Stimulated activated CD8-positive, alpha-beta memory T cell treated with anti-CD3 and anti-CD28 coated beads, Interleukin-4, amount 100 ng/mL, for 1 hour (primary cell): ENCODE data around the gene SLC22A16.

Source experiments
- DNase-seq, 2 donors: peaks; one replicate each; pipeline ENCODE4 v3.0.0-alpha.2; 2020; ENCODE audit warnings: low read depth in 2 of 2, low spot score in 1 of 2

SLC22A16 gene

DNA sequence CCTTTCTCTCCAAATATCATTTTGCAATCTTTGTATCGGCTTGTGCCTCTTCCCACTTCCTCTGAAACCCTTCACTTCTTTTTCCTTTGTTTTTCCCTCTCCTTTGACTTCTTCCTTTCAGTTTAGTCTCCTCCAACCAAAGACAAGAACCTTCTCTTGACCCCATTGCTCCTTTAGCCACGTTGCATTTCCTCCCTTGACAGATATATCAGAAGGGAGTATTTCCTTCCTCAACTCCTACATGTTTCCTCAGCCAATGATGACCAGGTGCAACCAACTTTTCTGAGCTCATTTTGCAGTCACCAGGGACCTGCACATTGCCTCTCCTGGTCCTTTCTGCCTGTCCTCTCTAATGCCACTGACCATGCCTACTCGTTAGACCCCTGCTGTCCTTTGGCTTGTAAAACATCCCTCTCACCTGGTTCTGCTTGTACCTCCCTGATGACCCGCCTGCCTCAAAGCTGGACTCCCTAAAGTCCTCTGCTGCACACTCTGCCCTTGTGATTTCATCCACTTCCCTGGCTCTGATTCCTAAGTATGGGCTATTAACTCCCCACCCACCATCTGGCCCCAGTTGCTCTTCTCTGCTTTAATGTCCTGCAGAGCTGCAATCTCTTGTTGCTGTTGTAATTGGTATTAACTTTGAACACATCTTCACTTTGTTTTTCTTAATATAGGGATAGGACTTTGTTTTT is 27.4 kb downstream of the SLC22A16 start:
- DNase-seq: no peak

DNA sequence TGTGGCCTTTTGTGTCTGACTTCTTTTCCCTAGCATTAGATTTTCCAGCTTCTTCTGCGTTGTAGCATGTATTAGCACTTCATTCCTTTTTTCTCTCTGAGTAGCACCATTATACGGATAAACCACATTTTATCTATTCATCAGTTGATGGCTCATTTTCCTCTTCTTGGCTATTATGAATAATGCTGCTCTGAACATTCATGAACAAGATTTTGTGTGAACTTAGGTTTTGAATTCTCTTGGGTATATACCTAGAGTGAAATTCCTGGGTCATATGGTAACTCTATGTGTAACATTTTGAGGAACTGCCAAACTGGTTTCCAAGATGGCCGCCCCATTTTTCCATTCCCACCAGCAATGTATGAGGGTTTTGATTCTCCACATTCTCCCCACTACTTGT is 28.7 kb downstream of the SLC22A16 start:
- no peak for DNase-seq

DNA sequence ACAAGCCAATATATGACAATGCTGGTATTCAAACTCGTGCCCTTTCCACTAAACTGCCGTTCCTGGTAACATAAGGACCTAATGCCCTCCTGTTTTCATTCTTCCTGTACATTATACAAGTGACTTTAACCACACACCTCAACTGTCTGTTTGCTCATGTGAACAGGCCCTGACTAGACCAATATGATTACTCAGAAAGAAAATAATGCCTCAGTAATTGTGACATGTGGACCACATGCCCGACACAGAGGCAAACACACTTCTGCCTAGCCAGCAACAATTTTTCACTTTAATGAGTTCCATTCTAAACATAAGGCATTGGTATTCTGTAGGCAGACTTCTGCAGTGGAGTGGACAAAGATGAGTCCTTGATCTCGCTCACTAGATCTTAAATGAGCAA is 30.0 kb downstream of the SLC22A16 start:
- DNase-seq: no peak

DNA sequence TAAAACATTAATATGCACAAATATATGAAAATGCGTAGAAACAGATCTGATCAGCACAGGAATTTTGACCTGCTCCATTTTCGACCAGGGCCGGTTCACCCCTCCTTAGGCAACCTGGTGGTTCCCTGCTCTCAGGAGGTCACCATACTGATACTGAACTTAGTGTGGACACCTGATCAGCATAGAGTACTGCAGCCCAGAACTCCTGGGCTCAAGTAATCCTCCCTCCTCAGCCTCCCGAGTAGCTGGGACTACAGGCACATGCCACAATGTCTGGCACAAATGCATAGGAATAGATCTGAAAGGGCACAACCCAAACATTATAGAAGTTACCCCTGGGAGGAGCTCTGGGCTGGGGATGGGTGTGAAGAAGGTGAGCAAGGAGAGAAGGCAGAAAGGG is 36.4 kb downstream of the SLC22A16 start:
- no peak for DNase-seq

DNA sequence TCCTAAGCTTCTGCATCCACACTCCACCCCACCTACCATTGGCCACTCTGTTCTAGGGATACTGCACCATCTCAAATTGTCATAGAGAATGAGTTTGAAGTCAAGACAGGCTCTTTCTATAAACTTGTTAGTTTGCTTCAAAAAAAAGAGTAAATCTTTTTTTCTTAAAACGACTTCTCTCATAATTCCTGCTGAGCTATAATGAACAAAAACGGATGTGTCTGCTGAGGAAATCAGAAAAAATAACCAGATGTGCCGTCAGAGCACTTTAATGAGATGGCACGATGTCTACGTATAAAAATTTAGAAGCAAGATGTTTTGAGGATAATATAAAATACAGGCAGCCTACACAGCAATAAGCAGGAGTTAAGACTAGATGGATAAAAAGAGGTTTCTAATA is 37.1 kb downstream of the SLC22A16 start:
- no peak for DNase-seq

DNA sequence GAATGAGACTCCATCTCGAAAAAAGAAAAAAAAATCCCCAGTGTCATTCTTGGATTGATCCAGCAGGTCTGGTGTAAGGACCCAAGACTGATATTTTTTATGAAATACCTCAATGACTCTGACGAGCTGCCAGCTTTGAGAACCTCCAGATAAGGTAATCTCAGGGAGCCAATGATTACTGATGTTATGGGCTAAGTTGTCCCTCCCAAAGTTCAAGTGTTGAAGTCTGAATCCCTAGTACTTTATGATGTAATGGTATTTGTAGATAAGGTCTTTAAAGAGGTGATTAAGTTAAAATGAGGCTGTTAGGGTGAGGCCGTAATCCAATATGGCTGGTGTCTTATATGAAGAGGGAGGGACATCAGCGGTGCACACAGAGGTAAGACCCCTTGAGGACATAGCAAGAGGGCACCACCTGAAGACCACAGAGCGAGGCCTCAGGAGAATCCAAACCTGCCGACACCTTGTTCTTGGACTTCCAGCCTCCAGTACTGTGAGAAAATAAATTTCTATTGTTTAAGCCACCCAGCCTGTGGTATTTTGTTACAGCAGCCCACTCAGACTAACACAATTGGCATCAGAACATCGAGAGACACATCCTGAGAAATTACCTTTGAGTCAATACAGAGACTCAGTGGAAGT is 41.3 kb downstream of the SLC22A16 start:
- DNase-seq: no peak

DNA sequence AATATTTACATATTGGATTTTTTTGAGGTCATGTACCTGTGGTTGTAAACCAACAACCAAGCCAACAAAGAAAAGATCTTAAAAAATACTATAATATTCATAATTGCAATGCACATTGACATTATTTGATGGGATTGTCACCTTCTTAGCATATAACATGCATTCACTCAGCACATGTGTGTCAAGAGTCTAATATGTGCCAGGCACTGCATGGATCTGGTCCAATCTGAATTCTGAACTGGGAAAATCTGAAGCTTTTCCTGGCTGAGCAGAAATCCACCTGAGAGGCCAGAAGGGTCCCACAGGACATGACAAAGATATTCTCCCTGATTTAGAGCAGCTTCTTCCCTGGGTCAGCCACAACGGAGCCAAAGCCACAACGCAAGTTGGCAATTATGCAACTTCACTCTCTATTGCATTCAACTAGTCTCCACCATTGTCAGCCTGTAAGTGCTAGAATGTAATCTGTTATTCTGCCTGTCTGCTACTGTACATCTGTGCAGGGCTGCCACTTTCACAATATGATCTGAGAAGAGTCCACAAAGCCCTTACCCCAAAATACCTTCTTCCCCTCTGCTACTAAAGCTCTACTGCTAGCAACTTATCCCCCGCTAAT is 44.0 kb downstream of the SLC22A16 start:
- no peak for DNase-seq

DNA sequence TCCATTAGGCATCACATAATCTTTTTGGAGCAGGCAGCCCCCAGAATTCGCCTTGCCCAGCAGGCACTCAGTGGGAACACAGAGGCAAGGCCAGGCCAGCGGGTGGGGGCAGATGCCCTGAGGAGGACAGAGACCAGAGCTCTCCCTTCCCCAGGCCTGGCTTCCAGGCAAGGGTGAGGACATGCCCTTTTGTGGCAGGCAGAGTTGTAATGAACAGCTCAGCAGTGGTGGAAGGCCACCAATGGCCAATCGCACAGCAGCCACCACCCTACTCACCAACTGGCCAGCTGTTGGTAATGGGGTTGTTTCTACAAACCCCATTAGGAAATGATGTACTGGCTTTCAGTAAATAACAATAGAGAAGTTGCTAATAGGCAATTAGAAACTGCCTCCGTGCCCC is 45.7 kb downstream of the SLC22A16 start:
- DNase-seq: no peak

DNA sequence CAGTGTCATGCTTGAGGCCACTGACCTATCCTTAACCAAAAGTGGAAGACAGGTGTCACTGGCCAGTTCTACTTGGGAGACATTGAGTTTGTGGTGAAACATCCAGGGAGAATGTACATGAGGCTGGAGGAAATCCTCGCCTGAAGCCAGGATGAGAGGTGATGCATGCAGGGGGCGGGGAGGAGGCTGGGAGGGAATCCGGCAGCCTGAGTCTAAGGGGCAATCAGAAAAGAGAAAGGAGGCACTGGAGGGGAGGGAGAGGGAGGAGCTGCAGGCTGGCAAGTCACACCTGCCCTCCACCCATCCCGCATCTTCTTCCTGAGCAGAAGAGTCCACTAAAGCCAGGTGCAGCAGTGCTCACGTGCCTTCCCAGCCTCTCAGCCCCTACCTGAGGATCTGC is 46.2 kb downstream of the SLC22A16 start:
- no peak for DNase-seq

DNA sequence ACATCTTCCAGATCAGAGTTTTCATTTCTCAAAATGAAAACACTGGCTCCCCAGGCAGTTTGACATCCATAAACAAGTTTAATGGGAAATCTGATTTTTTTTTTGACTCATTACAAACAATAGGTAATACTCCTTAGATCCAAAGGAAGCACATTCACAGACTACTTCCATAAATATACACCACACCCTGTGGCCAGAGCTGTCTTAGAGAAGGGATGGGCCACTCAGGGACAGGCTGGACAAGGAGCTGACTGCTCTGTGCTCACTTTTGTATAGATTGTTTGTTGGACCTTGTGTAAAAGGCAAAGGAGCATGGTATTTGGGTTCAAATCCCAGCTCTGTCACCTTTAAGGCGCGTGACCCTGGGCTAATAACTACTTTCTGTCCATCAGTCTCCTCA is 48.3 kb downstream of the SLC22A16 start:
- no peak for DNase-seq

DNA sequence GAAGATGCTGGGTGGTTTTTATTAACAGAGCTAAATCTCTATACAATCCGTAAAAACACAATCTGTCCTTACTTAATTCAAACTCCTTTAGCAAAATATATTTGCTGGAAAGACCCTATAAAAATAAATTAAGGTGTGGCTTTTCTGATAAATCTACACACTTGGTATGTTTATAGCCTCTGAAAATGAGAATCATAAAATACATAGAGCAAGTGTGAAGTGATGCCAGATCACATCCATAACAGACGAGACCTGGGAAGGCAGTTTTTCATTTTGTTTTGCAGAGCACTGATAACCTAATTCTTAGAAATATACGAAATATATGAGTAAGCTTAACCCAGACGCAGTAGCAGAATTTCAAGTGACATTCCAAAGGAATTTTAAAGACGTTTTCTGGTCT is 50.6 kb downstream of the SLC22A16 start:
- no peak for DNase-seq

DNA sequence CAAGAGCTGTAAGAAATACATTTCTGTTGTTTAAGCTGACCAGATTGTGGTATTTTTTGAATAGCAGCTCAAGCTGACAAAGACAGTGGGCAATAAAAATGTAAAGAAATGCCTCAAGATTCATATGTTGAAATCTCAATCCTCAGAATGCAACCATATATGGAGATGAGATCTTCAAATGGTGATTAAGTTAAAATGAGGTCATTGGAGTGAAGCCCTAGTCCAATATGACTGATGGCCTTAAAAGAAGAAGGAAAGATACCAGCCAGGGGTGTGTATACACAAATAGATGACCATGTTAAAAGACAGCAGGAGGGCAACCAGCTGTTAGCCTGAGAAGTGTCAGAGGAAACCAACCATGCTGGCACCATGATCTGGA is 54.0 kb downstream of the SLC22A16 start:
- no peak for DNase-seq

DNA sequence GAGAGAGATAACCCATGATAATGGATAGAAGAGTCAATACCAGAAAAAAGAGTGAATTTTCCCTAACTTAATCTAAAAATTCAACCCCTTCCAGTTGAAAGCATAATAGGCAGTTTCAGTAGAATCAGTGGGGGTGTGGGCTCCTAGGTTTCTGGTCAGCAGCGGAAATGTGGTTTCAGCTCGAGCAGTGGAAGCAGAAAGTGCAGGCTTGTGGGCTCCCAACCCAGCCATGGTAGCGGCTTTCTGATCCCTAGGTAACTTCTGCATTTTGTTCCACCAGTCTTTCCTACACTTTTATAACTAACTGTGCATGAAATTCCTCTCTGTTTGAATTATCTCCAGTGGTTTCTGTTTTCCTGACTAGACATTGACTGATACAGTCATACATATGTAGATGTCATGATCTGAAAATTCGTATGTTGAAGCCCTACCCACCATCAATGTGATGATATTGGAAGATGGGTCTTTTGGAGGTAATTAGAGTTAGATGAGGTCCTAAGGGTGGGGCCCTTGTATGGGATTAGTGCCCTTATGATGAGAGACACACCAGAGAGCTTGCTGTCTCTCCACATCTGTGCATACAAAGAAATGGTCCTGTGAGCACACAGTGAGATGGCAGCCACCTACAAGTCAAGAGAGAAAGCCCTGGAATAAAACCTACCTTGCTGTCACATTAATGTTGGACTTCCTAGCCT is 54.5 kb downstream of the SLC22A16 start:
- DNase-seq: no peak

DNA sequence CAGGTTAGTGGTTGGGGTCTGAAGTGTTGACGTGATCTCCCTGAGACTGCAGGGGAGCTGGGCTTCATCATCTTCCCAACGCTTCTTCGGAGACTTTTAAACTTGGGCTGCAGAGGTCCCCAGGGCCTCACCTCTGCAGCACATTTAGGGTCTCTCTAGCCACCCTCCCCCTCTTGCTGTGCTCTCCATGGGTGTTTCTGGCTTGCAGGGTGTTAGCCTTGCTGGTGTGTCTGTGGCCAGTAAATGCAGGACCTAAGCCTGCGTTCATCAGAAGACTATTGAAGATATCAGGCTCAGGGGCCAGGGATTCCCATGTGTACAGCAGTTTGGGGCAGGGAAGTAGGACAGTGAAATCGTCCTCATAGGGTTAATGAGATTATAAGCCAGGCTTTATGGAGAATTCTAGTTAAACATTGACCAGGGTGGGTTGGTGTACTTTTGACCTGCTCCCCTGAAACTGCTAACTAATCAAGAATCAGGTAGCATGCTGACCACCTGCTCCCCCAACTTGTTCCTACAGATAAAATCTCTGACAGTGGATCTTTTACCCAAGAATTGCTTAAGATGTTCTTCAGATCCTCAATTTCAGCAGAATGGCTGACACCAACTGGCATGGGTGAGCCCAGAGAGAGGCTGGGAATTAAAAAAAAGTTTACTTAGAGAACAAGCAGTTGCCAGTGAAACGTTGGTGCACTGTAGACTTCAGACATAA is 57.2 kb downstream of the SLC22A16 start:
- DNase-seq: no peak

DNA sequence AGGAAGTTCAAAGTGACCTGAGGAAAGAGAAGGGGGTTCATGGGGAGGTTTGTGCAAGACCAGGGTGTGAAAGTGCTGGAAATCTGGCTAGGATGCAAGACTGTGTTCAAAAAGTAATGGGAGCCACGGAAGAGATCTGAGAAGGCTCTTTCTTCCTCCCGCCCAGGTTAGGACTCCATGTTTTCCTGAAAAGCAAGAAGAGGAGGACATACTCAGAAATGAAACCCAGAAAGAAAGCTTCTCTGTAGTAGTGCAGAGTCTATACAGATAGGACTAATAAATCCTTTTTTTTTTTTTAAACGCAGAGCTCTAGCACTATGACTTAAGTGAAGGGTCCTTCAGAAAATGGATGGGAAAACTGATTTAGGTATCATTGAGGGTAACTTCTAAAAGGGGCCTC is 57.8 kb downstream of the SLC22A16 start:
- no peak for DNase-seq

DNA sequence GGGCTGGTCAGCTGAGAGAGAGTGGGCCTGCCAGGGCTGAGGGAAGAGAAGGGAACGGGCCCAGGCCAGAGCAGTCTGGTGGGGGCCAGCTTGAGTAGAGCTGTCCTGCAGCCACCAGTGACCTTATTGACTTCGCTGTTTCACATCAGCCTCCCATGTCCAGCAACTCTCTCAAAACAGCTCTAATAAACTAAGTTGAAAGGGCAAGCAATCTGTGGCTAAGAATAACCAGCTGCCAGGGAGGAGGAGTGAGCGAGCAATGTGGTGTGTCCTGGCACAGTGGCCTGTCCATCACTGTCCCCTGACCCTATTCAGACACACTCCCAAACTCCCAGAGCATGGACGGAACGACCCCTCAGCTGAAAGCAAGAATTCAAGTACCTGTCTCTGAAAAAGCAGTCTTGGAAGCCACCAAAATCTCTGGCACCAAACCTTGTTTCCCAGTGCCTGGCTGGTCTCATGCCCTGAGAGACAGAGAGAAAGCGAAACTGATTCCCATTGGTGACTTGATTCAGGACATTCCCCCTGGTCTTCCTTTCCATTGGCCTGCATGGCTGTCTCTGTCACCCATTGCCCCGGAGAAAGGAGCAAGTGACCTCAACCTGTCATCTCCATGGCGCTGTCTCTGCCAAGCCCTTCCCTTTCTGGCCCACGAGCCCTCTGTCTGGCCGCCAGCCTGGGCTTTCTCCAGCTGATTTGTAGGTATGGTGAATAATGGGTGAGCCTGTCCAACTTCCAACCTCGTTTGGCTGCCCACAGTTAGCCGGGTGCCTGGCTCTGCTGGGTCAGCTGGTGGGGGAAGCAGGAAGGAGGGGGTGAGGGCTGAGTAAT is 61.1 kb downstream of the SLC22A16 start, which contains the start of gene DDO:
TSS of gene DDO (minus strand) at position 490 of the 831 bp plus-strand sequence. CDS start 2,113 bp downstream, outside the sequence.
- DNase-seq: no peak

DNA sequence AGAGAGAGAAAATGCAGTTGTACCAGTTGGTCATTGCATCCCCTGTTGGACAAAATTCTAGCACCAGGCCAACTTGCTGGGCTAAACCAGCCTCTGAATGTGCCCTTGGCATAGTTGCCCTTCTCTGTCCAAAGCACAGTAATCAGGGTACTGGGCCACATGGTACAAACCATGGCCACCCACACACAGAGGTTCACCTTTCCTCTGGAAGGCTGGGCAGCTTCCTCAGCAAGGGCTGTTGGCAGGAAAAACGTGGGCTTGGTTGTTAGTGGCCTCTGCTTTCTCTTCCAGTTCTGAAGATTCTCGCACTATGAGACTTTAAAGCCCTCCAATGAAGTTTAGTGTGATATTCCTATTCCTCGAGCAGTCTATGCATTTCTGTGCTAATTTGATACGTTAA is 61.7 kb downstream of the SLC22A16 start:
- no peak for DNase-seq

DNA sequence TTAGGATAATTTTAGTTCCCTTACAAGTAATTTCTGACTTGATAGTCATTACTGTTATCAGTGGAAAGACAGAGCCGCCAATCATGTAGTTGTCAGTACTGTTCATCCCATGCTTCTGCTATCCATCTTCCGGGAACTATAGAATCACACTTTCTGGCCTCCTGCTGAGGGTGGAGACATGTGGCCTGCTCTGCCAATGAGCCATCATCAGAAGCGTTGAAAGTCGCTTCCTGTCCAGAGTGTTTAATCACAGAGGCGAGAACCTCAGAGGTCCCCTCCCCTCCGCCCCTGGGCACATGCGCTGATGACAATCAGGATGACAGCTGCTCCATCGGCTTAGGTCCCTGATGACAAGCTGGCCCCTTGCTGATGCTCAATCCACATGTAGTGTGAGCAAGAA is 64.1 kb downstream of the SLC22A16 start:
- DNase-seq: no peak

DNA sequence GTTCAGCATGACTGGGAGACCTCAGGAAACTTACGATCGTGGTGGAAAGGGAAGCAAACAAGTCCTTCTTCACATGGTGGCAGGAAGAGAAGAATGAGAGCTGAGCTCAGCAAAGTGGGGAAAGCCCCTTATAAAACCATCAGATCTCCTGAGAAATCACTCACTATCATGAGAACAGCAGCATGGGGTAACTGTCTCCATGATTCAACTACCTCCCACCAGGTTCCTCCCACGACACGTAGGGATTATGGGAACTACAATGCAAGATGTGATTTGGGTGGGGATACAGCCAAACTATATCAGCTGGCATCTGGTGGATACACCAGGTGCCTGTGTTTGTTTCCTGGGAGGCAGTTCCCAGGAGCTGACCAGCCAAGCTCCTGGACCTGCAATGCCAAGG is 65.9 kb downstream of the SLC22A16 start:
- DNase-seq: no peak

DNA sequence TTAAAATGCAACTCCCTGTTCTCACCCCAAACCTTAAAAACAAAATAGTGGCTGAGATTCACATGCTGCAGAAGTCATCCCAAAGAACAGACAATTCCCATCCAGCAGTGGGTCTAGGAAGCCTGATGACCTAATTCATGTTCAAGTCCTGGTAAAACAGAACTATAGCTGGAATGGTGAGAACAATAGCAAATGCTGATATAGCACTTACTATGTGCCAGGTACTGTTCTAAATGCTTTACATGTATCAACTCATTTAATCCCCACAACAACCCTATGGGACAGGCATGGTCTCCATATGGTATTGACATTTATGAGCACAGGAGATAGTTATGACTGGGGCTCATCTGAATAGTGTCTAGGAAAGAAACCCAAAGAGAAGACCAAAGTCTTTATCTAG is 66.6 kb downstream of the SLC22A16 start:
- DNase-seq: no peak

DNA sequence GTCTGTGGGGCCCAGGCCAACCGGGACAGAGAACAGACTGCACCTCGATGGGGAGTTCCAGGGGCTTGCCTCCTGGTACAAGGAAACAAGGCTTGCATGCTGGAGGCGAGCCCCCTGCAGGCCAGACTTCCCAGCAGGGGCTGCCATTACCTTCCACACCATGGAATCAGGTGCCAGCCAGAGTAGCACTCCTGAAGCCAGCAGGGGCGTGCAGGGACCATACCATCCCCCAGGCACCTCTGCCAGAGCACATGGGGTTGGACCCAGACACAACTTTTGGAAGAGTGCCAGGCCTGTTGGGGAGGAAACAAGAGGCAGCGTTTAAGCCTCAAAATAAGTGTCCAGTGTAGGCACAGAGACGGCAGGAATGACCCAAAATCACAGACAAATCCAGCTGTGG is 67.5 kb downstream of the SLC22A16 start:
- DNase-seq: no peak
